ENCODE results near the gene DLEC1.

DLEC1 gene

GRCh38 chr3:38137615-38138348 lies 98.8 kb downstream of the DLEC1 start:
- H3K36me3 ChIP-seq (ENCODE audit: insufficient read depth, low read length): no peaks in the 10 kb centered on the region
- peaks cover 45% of the 10 kb centered on the region for H3K4me1 ChIP-seq (ENCODE audit: insufficient read depth, low read length, poor library complexity, severe bottlenecking)
- peak overlapping the region; percentile 86 for H2AFZ ChIP-seq (ENCODE audit: low read length)
- peaks cover 31% of the 10 kb centered on the region for H4K20me1 ChIP-seq (ENCODE audit: insufficient read depth, low read length, poor library complexity, severe bottlenecking)
- peak overlapping the region; percentile 83 for H3K9ac ChIP-seq (ENCODE audit: low read depth, low read length, poor library complexity, severe bottlenecking)
- no peak for TF ChIP-seq CTCF (conservative IDR thresholded peaks at IDR 0.05; ENCODE audit: low read length)
- TF ChIP-seq EZH2phosphoT487 (IDR thresholded peaks at IDR 0.05; ENCODE audit: borderline replicate concordance): no peak
- peak overlapping the region; percentile 81 for H3K4me3 ChIP-seq (ENCODE audit: low read length, poor library complexity, severe bottlenecking)
- H3K9me2 ChIP-seq (replicated peaks; ENCODE audit: low read depth, low read length): no peaks in the 10 kb centered on the region
- peak overlapping the region; percentile 89 for H3K4me2 ChIP-seq (ENCODE audit: low read depth, low read length, poor library complexity, severe bottlenecking)
- no peaks in the 10 kb centered on the region for H3F3A ChIP-seq (ENCODE audit: low read depth)
- peaks cover 67% of the 10 kb centered on the region for H3K79me2 ChIP-seq (ENCODE audit: insufficient read depth, low read length)
- no peaks in the 10 kb centered on the region for H3K27me3 ChIP-seq (ENCODE audit: insufficient read depth, low read length, poor library complexity, severe bottlenecking)
- H3K9me3 ChIP-seq (ENCODE audit: insufficient read depth, low read depth, low read length): no peaks in the 10 kb centered on the region

GRCh38 chr3:38138349-38139190 lies 99.6 kb downstream of the DLEC1 start, which contains the start of gene MYD88:
TSS of gene MYD88 (plus strand) at chr3:38138661. CDS start at chr3:38138701, 40 bp downstream.
- H3F3A ChIP-seq (ENCODE audit: low read depth): no peaks in the 10 kb centered on the region
- H3K4me1 ChIP-seq (ENCODE audit: insufficient read depth, low read length, poor library complexity, severe bottlenecking): peaks cover 42% of the 10 kb centered on the region
- peak within 1 kb of the TSS; percentile 86 for H2AFZ ChIP-seq (ENCODE audit: low read length)
- H3K4me3 ChIP-seq (ENCODE audit: low read length, poor library complexity, severe bottlenecking): peak within 1 kb of the TSS; percentile 81
- peaks cover 31% of the 10 kb centered on the region for H4K20me1 ChIP-seq (ENCODE audit: insufficient read depth, low read length, poor library complexity, severe bottlenecking)
- H3K36me3 ChIP-seq (ENCODE audit: insufficient read depth, low read length): no peaks in the 10 kb centered on the region
- no peaks in the 10 kb centered on the region for H3K9me2 ChIP-seq (replicated peaks; ENCODE audit: low read depth, low read length)
- TF ChIP-seq CTCF (conservative IDR thresholded peaks at IDR 0.05; ENCODE audit: low read length): no peak
- TF ChIP-seq EZH2phosphoT487 (IDR thresholded peaks at IDR 0.05; ENCODE audit: borderline replicate concordance): no peak
- H3K9me3 ChIP-seq (ENCODE audit: insufficient read depth, low read depth, low read length): no peaks in the 10 kb centered on the region
- no peaks in the 10 kb centered on the region for H3K27me3 ChIP-seq (ENCODE audit: insufficient read depth, low read length, poor library complexity, severe bottlenecking)
- H3K4me2 ChIP-seq (ENCODE audit: low read depth, low read length, poor library complexity, severe bottlenecking): peak within 1 kb of the TSS; percentile 89
- peaks cover 64% of the 10 kb centered on the region for H3K79me2 ChIP-seq (ENCODE audit: insufficient read depth, low read length)
- H3K9ac ChIP-seq (ENCODE audit: low read depth, low read length, poor library complexity, severe bottlenecking): peak within 1 kb of the TSS; percentile 83

GRCh38 chr3:38139191-38139590 lies 100.2 kb downstream of the DLEC1 start:
- Histone ChIP-seq H3K79me2 (ENCODE audit: insufficient read depth, low read length) (peaks cover 58% of the 10 kb centered on the region), H4K20me1 (ENCODE audit: insufficient read depth, low read length, poor library complexity, severe bottlenecking) (peaks cover 31% of the 10 kb centered on the region), H3K4me3 (ENCODE audit: low read length, poor library complexity, severe bottlenecking) (peak overlapping the region; percentile 81), H3F3A (ENCODE audit: low read depth) (no peaks in the 10 kb centered on the region), H2AFZ (ENCODE audit: low read length) (peak overlapping the region; percentile 86), H3K4me1 (ENCODE audit: insufficient read depth, low read length, poor library complexity, severe bottlenecking) (peaks cover 37% of the 10 kb centered on the region), H3K9me3 (ENCODE audit: insufficient read depth, low read depth, low read length) (no peaks in the 10 kb centered on the region), H3K4me2 (ENCODE audit: low read depth, low read length, poor library complexity, severe bottlenecking) (peak overlapping the region; percentile 89), H3K27me3 (ENCODE audit: insufficient read depth, low read length, poor library complexity, severe bottlenecking) (no peaks in the 10 kb centered on the region), H3K9me2 (replicated peaks; ENCODE audit: low read depth, low read length) (no peaks in the 10 kb centered on the region), H3K9ac (ENCODE audit: low read depth, low read length, poor library complexity, severe bottlenecking) (peak overlapping the region; percentile 83), H3K36me3 (ENCODE audit: insufficient read depth, low read length) (no peaks in the 10 kb centered on the region)
- TF ChIP-seq CTCF (conservative IDR thresholded peaks at IDR 0.05; ENCODE audit: low read length): no peak
- TF ChIP-seq EZH2phosphoT487 (IDR thresholded peaks at IDR 0.05; ENCODE audit: borderline replicate concordance): no peak

Measured in Loucy (cell line).